WTC11 (cell line): ENCODE measurements around the gene NKX3-2. TPM values are rescaled to one million over a fixed set of nuclear protein-coding genes. Genes with fewer than 3 reads are reported as not detected.

Experiments
- ATAC-seq: fragments of 200-7000 bp; cut with Tn5 transposase; 2 replicates; pipeline ENCODE4 v1.10.0; 2021; ENCODE audit warnings: mild to moderate bottlenecking, moderate library complexity
- CTCF ChIA-PET: fragments of 300-600 bp; sonication (Branson Sonifier 250); formaldehyde crosslinking; loops from one replicate; lab custom pipeline; 2021; ENCODE audit warnings: antibody characterized with exemption; lab: Charles Lee
- POLR2A ChIA-PET: fragments of 350-600 bp; sonication (Branson Sonifier 250); formaldehyde crosslinking; loops from one replicate; lab custom pipeline; 2021; ENCODE audit warnings: antibody characterized with exemption; lab: Charles Lee
- DNase-seq: peaks from one replicate; pipeline ENCODE4 v3.0.0; 2021; ENCODE audit warnings: low spot score
- H3K27ac Mint-ChIP-seq: 2 replicates; pipeline ENCODE4 v1.8.0; 2021; ENCODE audit warnings: mixed read lengths
- H3K27me3 Mint-ChIP-seq: 2 replicates; pipeline ENCODE4 v1.8.0; 2021; ENCODE audit warnings: low read depth, mild to moderate bottlenecking, moderate library complexity, mixed read lengths
- H3K36me3 Mint-ChIP-seq: 2 replicates; pipeline ENCODE4 v1.8.0; 2021; ENCODE audit warnings: mixed read lengths
- H3K4me1 Mint-ChIP-seq: 2 replicates; pipeline ENCODE4 v1.8.0; 2022; ENCODE audit warnings: mixed read lengths
- H3K4me3 Mint-ChIP-seq: 2 replicates; pipeline ENCODE4 v1.8.0; 2021; ENCODE audit warnings: mild to moderate bottlenecking, moderate library complexity, mixed read lengths
- H3K9me3 Mint-ChIP-seq: 2 replicates; pipeline ENCODE4 v1.8.0; 2021; ENCODE audit warnings: mixed read lengths
- AR ChIP-seq: fragments of 250-450 bp; sonication (Bioruptor Pico); IDR thresholded peaks from 2 replicates; pipeline ENCODE4 v1.9.0; 2021; ENCODE audit warnings: mild to moderate bottlenecking
- ATF3 ChIP-seq: sonication (generic); formaldehyde crosslinking; conservative IDR thresholded peaks from 2 replicates; pipeline ENCODE4 v1.8.1; 2022; ENCODE audit warnings: mild to moderate bottlenecking, missing genetic modification reagents
- E2F4 ChIP-seq: sonication (generic); formaldehyde crosslinking; IDR thresholded peaks from 2 replicates; pipeline ENCODE4 v1.8.1; 2022; ENCODE audit warnings: low read depth, mild to moderate bottlenecking, moderate library complexity, missing genetic modification reagents, borderline replicate concordance
- ELF4 ChIP-seq: sonication (generic); formaldehyde crosslinking; IDR thresholded peaks from 2 replicates; pipeline ENCODE4 v1.8.1; 2022; ENCODE audit warnings: low read depth, mild to moderate bottlenecking, moderate library complexity, missing genetic modification reagents
- ERG ChIP-seq: fragments of 250-450 bp; sonication (Bioruptor Pico); IDR thresholded peaks from 2 replicates; pipeline ENCODE4 v1.8.0; 2021; ENCODE audit warnings: mild to moderate bottlenecking
- TEAD1 ChIP-seq: sonication (generic); formaldehyde crosslinking; IDR thresholded peaks from 2 replicates; pipeline ENCODE4 v1.8.0; 2022; ENCODE audit warnings: mild to moderate bottlenecking, missing genetic modification reagents
- TEAD4 ChIP-seq: sonication (generic); formaldehyde crosslinking; IDR thresholded peaks from 2 replicates; pipeline ENCODE4 v1.8.0; 2022; ENCODE audit warnings: mild to moderate bottlenecking, missing genetic modification reagents
- TP53 ChIP-seq: sonication (generic); formaldehyde crosslinking; IDR thresholded peaks from 2 replicates; pipeline ENCODE4 v1.8.1; 2023; ENCODE audit warnings: mild to moderate bottlenecking, missing genetic modification reagents
- ZNF138 ChIP-seq: sonication (generic); formaldehyde crosslinking; conservative IDR thresholded peaks from 2 replicates; pipeline ENCODE4 v1.8.1; 2022; ENCODE audit warnings: mild to moderate bottlenecking, moderate library complexity, missing genetic modification reagents
- ZNF219 ChIP-seq: sonication (generic); formaldehyde crosslinking; IDR thresholded peaks from 2 replicates; pipeline ENCODE4 v1.8.0; 2023; ENCODE audit warnings: missing genetic modification reagents, mild to moderate bottlenecking, borderline replicate concordance
- ZNF263 ChIP-seq: sonication (generic); formaldehyde crosslinking; IDR thresholded peaks from 2 replicates; pipeline ENCODE4 v1.8.1; 2022; ENCODE audit warnings: low read depth, mild to moderate bottlenecking, moderate library complexity, missing genetic modification reagents
- ZNF281 ChIP-seq: sonication (generic); formaldehyde crosslinking; IDR thresholded peaks from 2 replicates; pipeline ENCODE4 v1.8.0; 2023; ENCODE audit warnings: mild to moderate bottlenecking, missing genetic modification reagents
- total RNA-seq: library from RNA; stranded (reverse); gene quantifications from 3 replicates; pipeline ENCODE4 v1.2.3, GENCODE V29; 2021

The NKX3-2 gene
- total RNA-seq, 1 experiment from 2014 or later = 0.07 TPM

- TF ChIP-seq ZNF281 (CRISPR knock-in tag) = no peak
These were observed 2.4 kb downstream of the NKX3-2 start (continued) for GRCh38 chr4:13541720-13542576.

- ChIA-PET POLR2A (interaction anchor here (1.9 kb wide), 1 partner anchor 58 kb away, joined by 6 read pairs; the partner anchor contains the start of gene RAB28), CTCF (interaction anchor here (0.8 to 5.7 kb wide), 12 partner anchors 7 to 696 kb away, joined by 3 to 69 read pairs (median 8); partner anchors contain the start of gene RAB28)
- peaks cover 98% of the 10 kb centered on the region for H3K27me3 Mint-ChIP-seq
- TF ChIP-seq AR (CRISPR knock-in tag) = no peak
- TF ChIP-seq ZNF219 (CRISPR knock-in tag) = no peak
- no peak for TF ChIP-seq TEAD1 (CRISPR knock-in tag)
- TF ChIP-seq E2F4 = no peak
- no peak for TF ChIP-seq ERG (CRISPR knock-in tag)
- no peak for TF ChIP-seq ELF4 (CRISPR knock-in tag)
- TF ChIP-seq ATF3 (CRISPR knock-in tag) = no peak
- TF ChIP-seq TP53 (CRISPR knock-in tag) = no peak
- TF ChIP-seq ZNF263 (CRISPR knock-in tag) = no peak
- no peak for TF ChIP-seq ZNF138 (CRISPR knock-in tag)
- no peak for TF ChIP-seq TEAD4 (CRISPR knock-in tag)
- no peak overlapping the region for H3K27ac Mint-ChIP-seq
- DNase-seq (no peak), ATAC-seq (no peak)
- H3K9me3 Mint-ChIP-seq = no peaks in the 10 kb centered on the region
- H3K36me3 Mint-ChIP-seq = peaks cover 7% of the 10 kb centered on the region; the same call in 1 of the 2 replicates
- H3K4me3 Mint-ChIP-seq = peak overlapping the region; percentile 62
- peaks cover 68% of the 10 kb centered on the region for H3K4me1 Mint-ChIP-seq
These were observed 3.1 kb downstream of the NKX3-2 start for GRCh38 chr4:13541176-13541604.
